ENCODE results near the gene PAQR6. TPM values are rescaled to one million over a fixed set of nuclear protein-coding genes. Genes with fewer than 3 reads are reported as not detected.

PAQR6 gene
- 0.26 and 2.1 TPM in 2 replicates for total RNA-seq

DNA sequence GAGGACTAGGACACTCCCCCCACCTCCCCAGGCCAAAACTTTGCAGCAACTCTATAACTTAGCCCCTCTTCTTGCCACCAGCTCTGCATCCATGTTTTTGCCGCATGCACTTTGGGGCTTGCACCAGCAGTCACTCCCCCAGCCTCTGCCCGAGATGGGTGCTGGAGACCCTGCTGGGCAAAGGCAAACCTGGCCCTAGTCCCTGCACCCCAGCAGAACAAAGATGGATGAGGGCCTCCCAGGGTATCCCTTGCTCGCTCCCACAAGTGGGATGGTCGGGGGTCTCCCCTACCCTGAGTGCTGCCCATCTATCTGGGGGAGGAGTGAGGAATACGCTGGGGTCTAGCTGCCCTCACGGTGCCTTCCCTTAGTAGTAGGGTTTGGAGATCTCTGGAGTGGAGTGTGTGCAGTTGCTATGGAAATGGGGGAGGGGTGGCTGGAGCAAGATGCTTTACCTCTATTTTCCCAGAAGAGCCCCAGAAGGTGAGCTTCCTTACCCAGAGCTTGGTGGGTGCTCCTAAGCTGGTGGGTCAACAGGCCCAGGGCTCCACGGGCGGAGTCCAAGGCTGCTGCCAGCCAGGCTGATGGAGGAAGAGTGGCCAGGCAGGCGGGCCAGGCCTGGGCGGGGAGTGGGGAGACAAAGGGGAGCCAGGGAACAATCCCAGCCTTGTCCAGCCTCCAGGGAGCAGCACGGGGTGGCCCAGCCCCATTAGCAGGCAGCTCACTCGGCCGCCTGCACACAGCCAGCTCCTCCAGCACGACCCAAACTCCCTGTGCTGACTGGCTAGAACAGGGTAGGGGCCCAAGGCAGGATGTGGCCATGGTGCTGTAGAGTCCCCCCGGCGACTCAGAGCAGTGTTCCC is at the start of gene PAQR6:
PAQR6 (minus strand) TSS at position 597 of the 863 bp plus-strand sequence. CDS start 1,325 bp downstream, outside the sequence.

GRCh38 chr1:156295391-156295947 is 47.6 kb upstream of the PAQR6 start, which contains the start of gene GLMP:
TSS of gene GLMP (minus strand) at chr1:156295679. CDS start at chr1:156295645, 34 bp downstream.

GRCh38 chr1:156284112-156284511 is 36.3 kb upstream of the PAQR6 start, which contains the start of gene TMEM79:
TSS of gene TMEM79 (plus strand) at chr1:156284325. CDS start at chr1:156285227, 902 bp downstream.

DNA sequence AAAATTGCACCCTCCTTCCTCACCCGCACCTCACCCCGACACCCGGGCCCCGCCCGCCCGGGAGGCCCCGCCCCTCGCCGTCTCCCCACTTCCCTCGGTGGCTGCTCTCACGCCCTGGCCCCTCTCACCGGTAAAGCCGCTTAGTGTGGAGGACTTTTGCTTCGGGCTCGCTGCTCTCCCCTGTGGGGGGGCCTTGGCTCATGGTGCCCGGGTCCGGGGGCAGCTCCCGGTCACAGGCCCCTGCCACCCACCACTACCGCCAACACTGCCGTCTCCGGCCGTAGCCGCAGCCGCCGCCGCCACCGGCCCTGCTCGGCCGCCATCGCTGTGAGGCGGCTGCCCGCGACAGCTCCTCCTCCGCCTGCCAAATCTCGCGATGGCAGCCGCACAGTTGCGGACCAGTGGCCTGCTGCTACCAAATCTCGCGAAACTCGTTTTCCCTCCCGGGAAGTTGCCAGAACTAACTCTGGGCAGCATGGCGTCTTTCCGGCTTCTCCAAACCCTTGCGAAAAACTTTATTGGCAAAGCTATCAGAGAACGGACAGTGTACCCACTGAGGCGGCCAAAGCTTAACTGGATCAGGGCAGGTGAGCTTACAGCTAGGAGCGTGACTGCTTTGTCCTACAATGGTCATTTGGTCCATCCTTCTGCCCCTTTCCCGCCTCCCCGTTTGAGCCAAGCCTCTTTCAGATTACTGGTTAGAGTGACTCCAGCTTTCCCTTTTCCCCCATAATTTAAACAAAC is 34.8 kb upstream of the PAQR6 start, which contains the start of gene SMG5:
SMG5 (minus strand) TSS at position 347 of the 744 bp plus-strand sequence; CDS start at position 202, 145 bp downstream.

GRCh38 chr1:156241926-156242325 is 5.9 kb downstream of the PAQR6 start, which contains the start of gene BGLAP:
TSS of gene BGLAP (plus strand) at chr1:156242184. CDS start at chr1:156242232, 48 bp downstream.

GRCh38 chr1:156212833-156213643 is 34.8 kb downstream of the PAQR6 start, which contains the start of gene PMF1:
TSS of gene PMF1 (plus strand) at chr1:156213007. CDS start at chr1:156213016, 9 bp downstream.

GRCh38 chr1:156193488-156194299 is 54.2 kb downstream of the PAQR6 start, which contains the start of gene SLC25A44:
TSS of gene SLC25A44 (plus strand) at chr1:156194104. CDS start at chr1:156199848, 5,744 bp downstream.

Other genes starting within 250 kb of the PAQR6 start
- 558 and 731 TPM in 2 replicates for gene SSR2, start 227.1 kb downstream of the PAQR6 start, total RNA-seq
- 14.3 and 20.0 TPM in 2 replicates for gene UBQLN4, start 194.3 kb downstream of the PAQR6 start, total RNA-seq
- gene LAMTOR2, start 193.3 kb downstream of the PAQR6 start, total RNA-seq = 68.6 and 87.1 TPM in 2 replicates
- 0.80 and 3.4 TPM in 2 replicates for gene RAB25, start 186.9 kb downstream of the PAQR6 start, total RNA-seq
- 7.0 and 15.8 TPM in 2 replicates for gene MEX3A, start 165.6 kb downstream of the PAQR6 start, total RNA-seq
- 439 and 479 TPM in 2 replicates for gene LMNA, start 133.3 kb downstream of the PAQR6 start, total RNA-seq
- 0.65 and 0.88 TPM in 2 replicates for gene SEMA4A, start 94.5 kb downstream of the PAQR6 start, total RNA-seq
- 11.6 and 15.2 TPM in 2 replicates for gene SLC25A44, start 54.0 kb downstream of the PAQR6 start, total RNA-seq
- 53.4 and 80.4 TPM in 2 replicates for gene PMF1, start 35.0 kb downstream of the PAQR6 start, total RNA-seq
- gene BGLAP, start 5.9 kb downstream of the PAQR6 start, total RNA-seq = 1.2 TPM in 1 of 2 replicates, not detected in the other
- gene SMG5, start 34.8 kb upstream of the PAQR6 start, total RNA-seq = 36.1 and 46.6 TPM in 2 replicates
- 2.5 and 6.6 TPM in 2 replicates for gene TMEM79, start 36.3 kb upstream of the PAQR6 start, total RNA-seq
- gene GLMP, start 47.6 kb upstream of the PAQR6 start, total RNA-seq = 82.5 and 103 TPM in 2 replicates
- gene VHLL, start 51.3 kb upstream of the PAQR6 start, total RNA-seq = 5.3 TPM in 1 of 2 replicates, not detected in the other
- gene CCT3, start 90.2 kb upstream of the PAQR6 start, total RNA-seq = 205 and 349 TPM in 2 replicates
- 0.65 TPM in 1 of 2 replicates, not detected in the other for gene TSACC, start 90.5 kb upstream of the PAQR6 start, total RNA-seq
- gene RHBG, start 121.2 kb upstream of the PAQR6 start, total RNA-seq = not detected in 2 replicates